ENCODE results near the gene LMOD1. TPM values are rescaled to one million over a fixed set of nuclear protein-coding genes. Genes with fewer than 3 reads are reported as not detected.

LMOD1 gene
- total RNA-seq, 3 donors from 2014 or later: 11.6 to 442 (median 37.4) TPM

GRCh38 chr1:201939574-201939973 is 6.8 kb downstream of the LMOD1 start:
- intact Hi-C loops (cut with DNase I, micrococcal nuclease): no loop called here
- H3K4me1 ChIP-seq (ENCODE audit: low read depth): no peaks in the 10 kb centered on the region
- H3K4me3 ChIP-seq: no peak overlapping the region
- H3K36me3 ChIP-seq (ENCODE audit: low read depth): no peaks in the 10 kb centered on the region
- no peak for TF ChIP-seq CTCF (IDR thresholded peaks at IDR 0.05)
- H3K9me3 ChIP-seq: no peaks in the 10 kb centered on the region
- DNase-seq (no peak), ATAC-seq (no peak)

GRCh38 chr1:201939148-201939547 is 7.2 kb downstream of the LMOD1 start:
- no peaks in the 10 kb centered on the region for H3K9me3 ChIP-seq
- DNase-seq: no peak
- no peak overlapping the region for H3K4me3 ChIP-seq
- intact Hi-C loops (cut with DNase I, micrococcal nuclease): no loop called here
- no peak for TF ChIP-seq CTCF (IDR thresholded peaks at IDR 0.05)
- no peaks in the 10 kb centered on the region for H3K36me3 ChIP-seq (ENCODE audit: low read depth)
- H3K4me1 ChIP-seq (ENCODE audit: low read depth): no peaks in the 10 kb centered on the region
- ATAC-seq: no peak

DNA sequence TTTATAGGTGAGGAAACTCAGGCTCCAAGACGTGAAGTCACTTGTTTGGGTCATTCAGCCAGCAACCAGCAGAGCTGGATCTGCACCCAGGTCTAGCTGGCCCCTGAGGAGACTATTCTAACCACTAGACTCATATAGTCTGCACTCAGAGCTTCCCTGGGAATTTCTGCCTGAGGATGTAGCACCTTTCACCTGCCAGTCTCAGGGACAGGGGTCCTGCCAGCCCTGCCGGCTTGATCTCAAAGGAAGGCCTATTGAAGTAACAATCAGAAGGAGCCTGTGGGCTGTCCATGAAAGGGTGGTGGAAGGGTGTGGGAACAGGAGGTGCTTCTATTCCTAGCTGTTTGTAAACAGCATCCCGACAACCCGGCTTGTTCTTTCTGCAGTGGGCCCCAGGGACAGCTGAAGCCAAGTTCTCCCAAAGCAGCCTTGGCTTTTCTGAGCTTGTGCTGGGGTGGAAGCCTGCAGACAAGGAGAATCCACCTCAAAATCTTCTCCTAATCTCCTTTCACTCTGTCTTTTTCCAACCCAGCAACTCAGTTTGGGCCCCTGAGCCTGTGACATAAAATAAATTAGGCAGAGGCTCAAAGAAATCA is 7.8 kb downstream of the LMOD1 start:
- Histone ChIP-seq H3K4me1 (ENCODE audit: low read depth) (no peaks in the 10 kb centered on the region), H3K36me3 (ENCODE audit: low read depth) (no peaks in the 10 kb centered on the region), H3K9me3 (no peaks in the 10 kb centered on the region), H3K4me3 (no peak overlapping the region)
- no peak for TF ChIP-seq CTCF (IDR thresholded peaks at IDR 0.05)
- no peak for DNase-seq
- intact Hi-C loops (cut with DNase I, micrococcal nuclease): no loop called here
- no peak for ATAC-seq

- intact Hi-C loops (cut with DNase I, micrococcal nuclease): no loop called here
- TF ChIP-seq CTCF (IDR thresholded peaks at IDR 0.05): no peak
- DNase-seq: no peak
- H3K36me3 ChIP-seq (ENCODE audit: low read depth): no peaks in the 10 kb centered on the region
- no peak overlapping the region for H3K4me3 ChIP-seq
- H3K9me3 ChIP-seq: no peaks in the 10 kb centered on the region
- peak; percentile 46 for ATAC-seq
- no peaks in the 10 kb centered on the region for H3K4me1 ChIP-seq (ENCODE audit: low read depth)
Measured at GRCh38 chr1:201937624-201938213, 8.6 kb downstream of the LMOD1 start.

DNA sequence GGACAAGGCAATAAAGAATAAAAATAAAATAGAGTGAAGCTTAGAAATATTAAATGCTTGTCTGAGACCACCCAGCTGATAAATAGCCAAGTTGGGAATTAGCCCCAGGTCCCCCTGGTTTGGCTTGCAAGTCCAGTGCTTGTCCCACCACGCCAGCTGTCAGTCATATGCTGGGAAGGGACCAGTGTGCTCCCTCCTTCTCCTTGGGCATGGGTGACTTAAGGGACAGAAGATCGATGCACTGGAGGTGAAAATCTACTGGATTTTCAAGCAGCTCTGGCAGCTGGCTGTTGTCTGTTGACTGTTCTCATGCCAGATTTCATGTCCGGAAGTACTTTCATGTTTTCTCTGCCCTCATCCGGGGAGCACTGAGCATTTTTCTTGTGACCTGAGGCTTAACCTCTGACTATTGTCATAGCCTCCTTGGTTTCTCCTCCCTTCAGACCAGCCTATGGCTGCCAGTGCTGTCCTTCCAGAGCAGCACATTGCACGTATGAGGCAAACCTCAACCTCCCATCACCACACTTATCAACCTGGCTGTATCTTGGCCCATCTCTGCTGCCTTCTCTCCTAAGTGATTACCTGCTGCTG is 12.4 kb downstream of the LMOD1 start:
- intact Hi-C loops (cut with DNase I, micrococcal nuclease): no loop called here
- H3K4me1 ChIP-seq (ENCODE audit: low read depth): no peaks in the 10 kb centered on the region
- no peaks in the 10 kb centered on the region for H3K36me3 ChIP-seq (ENCODE audit: low read depth)
- no peak overlapping the region for H3K4me3 ChIP-seq
- no peak for ATAC-seq
- H3K9me3 ChIP-seq: no peaks in the 10 kb centered on the region
- DNase-seq: no peak
- TF ChIP-seq CTCF (IDR thresholded peaks at IDR 0.05): no peak
